NOMO-1 treated with DMSO at 0.1 percent for 48 hours (cell line): Measurements from ENCODE around the gene CACHD1.

ENCODE experiments used
- DNase-seq: peaks from one replicate; lab custom pipeline; 2025; ENCODE audit not compliant: unreplicated experiment; lab: John Stamatoyannopoulos, UW

The CACHD1 gene

DNA sequence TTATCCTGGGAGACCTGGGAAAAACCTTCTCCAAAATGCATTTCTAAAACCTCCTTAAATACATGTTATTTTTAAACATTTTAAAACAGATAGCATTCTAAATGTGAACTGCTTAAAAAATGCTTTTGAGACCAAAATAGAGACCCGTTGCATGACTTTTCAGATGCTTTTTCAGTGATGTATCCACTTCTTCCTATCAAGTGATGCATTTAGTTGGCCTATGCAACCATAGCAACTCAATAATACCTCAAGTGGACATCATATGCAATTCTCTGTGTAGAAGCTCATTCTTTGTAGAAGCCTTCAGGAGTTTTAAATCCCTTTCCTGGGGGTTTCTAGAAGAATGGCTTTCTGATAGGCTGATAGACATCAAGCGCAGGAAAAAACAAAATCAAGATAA, 180.5 kb downstream of the CACHD1 start:
- no peak for DNase-seq

DNA sequence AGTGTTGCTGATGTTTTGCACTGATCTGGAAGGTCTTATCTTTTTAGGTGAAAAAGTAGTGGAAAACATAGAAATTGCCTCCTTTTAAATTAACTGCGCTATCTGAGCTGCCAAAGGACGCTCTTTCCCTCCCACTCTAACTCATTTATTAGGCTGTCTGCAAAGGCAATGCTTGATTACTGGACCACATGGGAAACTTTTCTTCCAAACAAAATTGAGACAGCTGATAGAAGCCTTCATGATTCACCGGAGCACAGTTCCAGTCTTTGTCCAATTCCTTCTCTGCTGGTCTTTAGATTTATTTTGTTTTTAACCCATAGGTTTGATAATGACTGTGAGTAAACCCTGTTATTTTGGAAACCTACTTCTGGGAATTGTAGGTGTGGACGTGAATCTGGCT, 181.9 kb downstream of the CACHD1 start:
- DNase-seq, result no peak

DNA sequence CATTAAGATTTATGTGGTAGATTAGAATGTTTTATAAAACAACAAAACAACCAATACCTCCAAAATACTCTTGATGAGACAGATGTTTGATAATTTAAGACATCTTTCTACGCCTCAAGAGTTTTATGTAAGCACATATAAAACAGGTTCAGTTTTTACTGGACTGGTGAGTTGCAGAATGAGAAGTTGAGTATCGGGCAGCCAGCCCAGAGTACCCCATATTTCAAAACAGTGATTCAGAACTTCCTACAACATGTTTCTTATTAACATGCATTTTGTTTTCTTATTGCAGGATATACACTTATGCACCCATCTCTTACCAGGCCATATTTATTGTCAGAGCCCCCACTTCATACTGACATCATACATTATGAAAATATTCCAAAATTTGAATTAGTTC, 183.5 kb downstream of the CACHD1 start:
- no peak for DNase-seq

DNA sequence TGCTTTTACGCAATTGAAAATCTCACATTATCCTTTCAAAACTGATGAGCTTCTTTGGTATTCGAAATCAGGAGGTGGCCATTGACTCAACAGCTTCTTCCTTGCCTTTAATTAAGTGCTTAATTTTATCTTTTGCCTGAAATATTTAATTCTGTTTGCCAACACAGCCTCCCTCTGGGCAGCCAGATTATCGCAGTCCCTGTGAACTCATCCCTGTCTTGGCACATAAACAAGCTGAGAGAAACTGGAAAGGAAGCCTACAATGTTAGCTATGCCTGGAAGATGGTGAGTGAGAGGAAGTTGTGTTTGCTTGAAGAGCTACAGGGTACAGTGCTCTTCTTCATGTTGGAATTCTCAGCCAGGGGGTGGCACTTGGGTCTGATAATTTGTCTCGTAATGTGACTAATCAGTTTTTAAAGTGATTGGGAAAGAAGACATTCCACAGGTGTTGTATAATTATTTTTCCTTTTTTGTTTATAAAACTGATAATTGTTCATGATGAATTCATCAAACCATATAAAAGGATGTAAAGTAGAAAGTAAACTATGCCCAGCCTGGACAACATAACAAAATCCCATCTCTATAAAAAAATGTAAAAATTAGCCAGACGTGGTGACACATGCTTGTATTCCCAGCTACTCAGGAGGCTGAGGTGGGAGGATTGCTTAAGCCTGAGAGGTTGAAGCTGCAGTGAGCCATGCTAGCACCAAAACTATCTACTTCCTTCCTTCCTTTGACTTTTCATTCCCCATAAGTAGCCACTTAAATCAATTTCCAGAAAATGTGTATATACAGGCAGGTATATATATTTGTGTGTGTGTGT, 184.8 kb downstream of the CACHD1 start:
- no peak for DNase-seq

DNA sequence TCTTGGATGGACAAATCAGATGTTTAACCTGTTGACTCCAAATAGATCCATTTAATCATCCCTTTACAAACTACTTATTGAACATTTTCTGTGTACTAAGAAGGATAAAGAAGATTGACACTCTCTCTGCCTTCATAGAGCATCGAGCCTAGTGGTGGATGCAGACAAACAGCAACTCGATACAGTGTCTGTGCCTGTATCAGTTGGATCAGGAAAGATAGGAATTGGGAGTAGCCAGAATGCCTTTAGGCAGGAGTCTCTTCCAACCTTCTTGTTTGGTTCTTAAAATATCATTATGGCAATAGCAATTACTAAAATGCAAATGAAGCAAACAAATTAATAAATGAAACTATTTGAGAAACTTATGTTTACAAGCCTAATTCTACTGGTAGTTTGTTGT, 185.9 kb downstream of the CACHD1 start:
- no peak for DNase-seq

DNA sequence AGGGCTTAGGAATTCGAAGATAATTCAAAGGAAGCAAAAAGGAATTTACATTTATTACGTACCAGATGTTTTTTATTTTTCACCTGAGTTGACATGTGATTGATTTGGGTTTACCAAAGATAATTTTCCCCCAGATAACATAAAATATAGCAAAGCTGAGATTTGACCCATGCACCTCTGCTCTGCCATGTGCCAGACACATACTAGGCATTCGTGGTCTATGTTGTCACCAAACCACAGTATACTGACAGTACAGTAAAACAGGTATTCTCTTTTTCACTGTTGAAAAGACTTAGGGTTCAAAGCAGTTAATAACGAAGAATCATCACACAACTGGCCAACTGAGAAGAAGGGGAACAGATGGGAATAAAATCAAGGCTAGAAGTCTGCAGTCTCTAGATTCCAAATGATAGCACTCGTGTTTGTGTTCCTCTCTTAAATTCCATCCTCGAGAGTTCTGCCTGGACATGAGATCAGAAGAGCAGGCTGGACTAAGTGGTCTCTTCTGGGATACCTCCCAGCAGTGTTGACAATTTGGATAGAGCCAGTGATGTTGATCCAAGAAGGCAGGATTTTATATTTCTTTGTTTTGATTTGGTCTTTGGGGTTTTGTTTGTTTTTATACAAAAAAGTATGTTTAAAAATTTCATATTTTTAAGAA, 189.7 kb downstream of the CACHD1 start:
- no peak for DNase-seq

DNA sequence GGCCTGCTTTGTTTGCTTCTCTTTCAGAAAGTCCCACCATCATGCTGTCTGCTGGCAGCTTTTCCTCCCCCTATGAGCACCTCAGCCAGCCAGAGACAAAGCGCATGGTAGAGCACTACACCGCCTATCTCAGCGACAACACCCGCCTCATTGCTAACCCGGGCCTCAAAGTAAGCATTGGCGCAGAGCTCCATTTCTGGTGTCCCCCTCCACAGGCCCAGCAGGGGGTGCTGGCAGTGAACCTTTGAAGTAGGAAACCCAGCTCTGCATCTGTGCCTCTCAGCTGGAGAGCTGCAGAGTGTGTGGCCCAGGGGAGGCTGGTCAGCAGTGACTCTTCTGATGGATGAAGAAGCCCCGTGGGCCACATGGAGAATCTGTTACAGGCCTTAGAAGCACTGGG, 193.7 kb downstream of the CACHD1 start:
- DNase-seq, result no peak

DNA sequence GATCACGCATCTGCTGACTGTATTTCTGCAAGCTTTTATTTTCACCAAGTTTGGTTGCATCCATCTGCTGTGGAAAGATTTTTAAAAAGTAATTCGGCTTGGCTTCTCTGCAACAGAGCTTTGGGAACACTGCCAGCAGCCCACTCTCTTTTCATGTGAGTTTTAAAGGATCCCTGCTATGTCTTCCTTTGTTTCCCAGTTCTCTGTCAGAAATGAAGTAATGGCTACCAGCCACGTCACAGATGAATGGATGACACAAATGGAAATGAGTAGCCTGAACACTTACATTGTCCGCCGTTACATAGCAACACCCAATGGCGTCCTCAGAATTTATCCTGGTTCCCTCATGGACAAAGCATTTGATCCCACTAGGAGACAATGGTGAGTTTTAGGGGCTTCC, 194.4 kb downstream of the CACHD1 start:
- no peak for DNase-seq

DNA sequence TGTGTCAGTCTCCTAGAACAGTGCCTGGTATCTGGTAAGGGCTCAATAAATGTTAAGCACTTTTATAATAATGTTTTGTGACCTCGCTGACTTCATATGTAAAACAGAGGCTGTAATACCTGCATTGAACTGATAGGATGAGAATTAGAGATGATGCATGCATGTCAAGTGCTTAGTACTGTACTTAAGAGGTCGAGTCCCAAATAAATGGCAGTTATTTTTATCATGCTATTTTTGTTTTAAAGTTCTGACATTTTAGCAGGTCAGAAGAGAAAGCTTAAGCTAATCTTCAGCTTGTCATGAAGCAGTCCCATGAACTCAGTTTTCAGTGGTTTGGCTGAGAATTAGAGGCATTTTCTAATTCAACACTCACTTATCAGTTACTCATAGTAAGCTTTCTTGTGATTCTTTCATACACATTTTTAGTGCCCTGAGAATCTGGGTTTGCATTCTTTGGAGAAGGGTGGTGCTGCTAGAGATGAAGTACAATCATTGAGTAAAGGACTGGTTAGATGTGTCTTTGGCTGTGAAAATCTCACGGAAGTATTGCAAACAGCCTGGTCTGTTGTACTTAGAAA, 199.3 kb downstream of the CACHD1 start:
- no peak for DNase-seq

DNA sequence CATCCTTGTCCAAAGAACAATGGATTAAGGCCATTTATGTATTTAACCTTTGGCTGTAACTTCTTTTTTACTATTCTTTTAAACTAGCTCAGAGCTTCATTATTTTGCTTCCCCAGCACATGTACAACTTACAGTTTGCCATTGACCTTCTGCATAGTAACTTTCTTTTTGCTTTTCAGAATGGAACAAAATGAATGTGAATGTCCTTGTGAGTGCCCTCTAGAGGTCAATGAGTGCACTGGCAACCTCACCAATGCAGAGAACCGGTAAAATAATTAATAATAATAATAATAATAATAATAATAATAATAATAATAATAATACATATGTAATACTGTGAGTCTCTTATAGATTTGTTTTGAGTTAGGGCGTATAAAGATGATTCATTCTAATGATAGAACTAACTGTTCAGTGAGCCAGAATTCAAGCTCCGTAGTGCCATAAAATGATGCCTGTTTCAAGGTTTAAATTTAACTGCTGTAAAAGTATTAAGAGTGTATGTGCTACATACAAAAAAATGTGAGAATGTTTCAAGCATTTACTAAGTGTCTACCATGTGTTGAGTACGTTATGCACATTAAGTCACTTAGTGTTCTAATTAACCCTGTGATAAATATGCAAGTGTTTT, 205.9 kb downstream of the CACHD1 start:
- peak; percentile 18 for DNase-seq

DNA sequence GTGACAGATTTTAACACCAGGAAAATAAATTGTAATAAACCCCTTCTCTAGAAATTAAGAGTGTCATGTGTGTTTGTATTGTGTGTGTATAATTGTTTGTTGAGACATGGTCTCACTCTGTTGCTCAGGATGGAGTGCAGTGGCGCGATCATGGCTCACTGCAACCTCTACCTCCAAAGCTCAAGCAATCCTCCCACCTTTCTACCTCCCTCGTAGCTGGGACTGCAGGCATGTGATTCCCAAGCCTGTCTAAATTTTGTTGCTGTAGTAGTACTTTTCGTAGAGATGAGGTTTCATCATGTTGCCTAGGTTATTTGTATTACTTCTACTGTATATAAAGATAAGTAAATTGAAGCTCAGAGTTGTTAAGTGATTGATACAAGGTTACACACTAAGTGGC, 206.5 kb downstream of the CACHD1 start:
- no peak for DNase-seq

DNA sequence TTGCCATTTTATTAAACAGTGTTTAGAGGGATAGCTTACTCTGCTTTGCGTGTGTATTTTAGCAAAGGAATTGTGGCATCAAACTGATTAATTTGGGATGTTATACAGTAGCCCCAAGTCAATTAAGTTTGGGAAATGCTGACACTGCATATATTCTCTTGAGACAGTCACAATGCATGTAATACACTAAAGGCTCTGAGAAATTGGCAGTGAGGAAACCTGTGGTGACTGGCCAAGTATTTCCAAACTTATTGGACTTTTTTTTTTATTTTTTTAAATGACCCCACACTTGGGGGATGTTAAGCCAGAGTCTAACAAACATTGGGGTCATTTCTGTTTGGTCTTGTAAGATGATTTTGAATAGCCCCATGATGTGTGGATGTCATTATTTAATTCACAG, 207.6 kb downstream of the CACHD1 start:
- DNase-seq, result no peak

DNA sequence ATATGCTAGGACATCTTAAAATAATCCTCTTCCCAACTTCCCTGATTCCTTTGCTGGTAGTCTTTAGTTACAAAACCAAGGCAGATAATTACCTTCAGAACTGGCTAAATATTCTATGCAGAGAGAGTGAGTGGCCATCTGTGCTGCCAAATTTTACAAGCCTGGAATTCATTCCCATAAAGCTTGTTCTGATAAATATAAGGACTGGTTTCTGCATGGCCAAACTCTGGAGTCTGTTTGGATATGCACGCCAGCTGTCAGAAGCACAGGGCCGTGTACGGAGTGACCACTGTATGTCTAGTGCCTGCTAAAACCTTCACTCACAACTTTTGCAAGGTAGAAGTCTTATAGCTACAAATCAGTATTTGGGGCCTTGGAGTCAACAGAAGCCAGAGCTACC, 208.4 kb downstream of the CACHD1 start:
- DNase-seq, result no peak

DNA sequence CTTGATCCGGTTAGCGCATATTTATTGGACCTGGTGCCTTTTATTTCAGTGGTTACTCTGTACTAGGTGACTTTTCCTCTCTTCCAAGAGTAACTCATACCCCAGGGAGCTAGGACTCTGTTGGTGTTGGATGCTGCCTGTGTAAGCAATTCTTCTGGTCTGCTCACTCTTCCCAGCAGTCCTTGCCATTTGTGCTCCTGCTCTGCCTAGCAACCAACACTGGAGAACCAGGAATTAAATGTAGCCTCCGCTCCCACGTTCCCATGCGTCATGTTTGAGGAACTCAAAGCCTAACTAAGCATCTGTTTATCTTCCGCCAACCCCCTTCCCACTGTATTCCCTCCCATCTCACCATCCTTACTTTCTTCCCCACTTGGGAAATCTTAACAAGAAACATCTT, 209.2 kb downstream of the CACHD1 start:
- no peak for DNase-seq

DNA sequence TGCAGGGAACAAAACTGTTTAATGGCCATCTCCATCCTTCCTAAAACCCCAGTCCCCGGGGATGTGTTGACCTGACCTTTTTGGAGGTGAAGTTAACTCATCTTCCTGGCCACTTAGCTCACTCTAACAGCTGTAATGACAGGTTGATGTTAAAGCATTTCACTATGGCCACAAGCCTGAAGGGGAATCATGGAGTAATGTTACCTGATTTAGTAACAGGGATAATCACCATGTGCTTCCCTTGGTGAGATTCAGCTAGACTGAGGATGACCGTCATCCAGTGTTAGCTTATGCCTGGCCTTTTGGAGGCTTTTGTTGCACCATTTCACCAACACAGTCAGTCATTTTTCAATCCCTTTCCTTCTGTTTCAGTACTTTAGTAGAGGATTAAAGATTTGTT, 210.7 kb downstream of the CACHD1 start:
- no peak for DNase-seq

DNA sequence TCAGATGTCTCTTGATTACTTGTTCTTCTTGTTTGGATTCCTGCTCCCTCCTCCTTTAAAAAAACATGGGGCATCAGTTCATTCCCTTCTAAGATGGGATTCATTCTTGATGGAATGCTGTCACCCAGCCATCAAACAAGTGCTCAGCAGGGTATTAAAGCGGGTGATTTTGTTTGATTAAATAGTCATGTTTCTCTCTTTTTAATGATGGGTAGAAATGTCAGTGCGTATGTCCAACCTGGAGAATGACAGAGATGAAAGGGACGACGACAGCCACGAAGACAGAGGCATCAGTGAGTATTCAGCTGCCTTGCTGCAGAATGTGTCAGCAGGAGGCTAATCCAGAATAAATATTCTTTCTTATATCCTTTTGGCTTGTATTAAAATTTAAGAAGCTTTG, 211.1 kb downstream of the CACHD1 start:
- DNase-seq, result no peak

DNA sequence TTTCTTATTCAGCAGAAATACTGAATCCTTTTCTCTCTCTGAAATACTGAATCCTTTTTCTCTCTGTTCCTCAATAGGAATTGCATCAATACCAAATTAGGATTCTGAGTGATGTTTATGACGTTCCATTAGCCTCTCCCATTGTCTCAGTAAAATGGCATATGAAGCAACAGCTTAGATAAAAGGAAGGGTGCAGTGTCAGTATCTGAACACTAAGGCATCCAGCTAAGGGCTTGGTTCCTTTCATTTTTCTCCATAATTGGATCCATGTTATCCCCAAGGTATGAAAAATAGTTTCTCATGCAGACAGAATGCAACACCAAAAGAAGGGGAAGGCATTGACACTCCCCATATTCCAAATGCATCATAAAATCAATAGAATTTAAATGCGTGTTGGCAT, 213.5 kb downstream of the CACHD1 start:
- no peak for DNase-seq

DNA sequence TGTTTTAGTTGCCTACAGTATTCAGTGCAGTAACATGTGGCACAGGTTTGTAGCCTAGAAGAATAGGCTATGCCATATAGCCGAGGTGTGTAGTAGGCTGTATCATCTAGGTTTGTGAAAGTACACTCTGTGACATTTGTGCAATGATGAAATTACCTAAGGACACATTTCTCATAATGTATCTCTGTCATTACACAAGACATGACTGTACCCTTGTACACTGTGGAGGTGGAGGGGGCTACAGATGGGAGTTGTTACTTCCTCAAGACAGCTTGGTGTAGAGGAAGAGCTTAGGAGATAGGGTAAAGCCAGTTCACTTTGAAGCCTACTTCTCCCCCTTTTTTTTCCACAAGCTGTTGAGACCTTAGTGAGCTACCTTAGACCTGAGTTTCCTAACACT, 215.3 kb downstream of the CACHD1 start:
- DNase-seq, result peak; percentile 67

DNA sequence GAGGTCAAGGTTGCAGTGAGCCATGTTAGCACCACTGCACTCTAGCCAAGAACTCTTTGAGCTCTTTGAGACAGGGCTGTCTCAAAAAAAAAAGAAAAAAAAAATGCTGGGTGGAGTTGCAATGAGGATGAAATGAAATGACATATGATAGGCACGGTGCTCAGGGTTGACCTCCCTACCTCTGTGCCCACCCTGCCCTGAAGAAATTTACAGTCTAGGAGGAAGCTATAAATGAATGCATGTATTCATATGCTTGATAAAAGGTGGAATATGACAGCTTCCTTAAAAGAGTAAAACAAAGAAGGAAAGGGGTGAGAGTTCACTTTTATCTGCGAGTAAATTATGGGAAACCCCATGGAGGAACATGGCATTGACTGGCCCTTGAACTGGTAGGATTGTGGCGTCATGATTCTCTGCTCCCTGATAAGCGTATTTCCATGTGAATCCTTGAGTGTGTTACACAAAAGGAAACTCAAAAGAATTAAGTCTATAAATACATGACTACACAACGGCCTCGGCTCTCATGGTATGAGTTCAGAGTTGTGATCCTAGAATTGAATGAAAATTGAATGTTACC, 215.9 kb downstream of the CACHD1 start:
- DNase-seq, result no peak

DNA sequence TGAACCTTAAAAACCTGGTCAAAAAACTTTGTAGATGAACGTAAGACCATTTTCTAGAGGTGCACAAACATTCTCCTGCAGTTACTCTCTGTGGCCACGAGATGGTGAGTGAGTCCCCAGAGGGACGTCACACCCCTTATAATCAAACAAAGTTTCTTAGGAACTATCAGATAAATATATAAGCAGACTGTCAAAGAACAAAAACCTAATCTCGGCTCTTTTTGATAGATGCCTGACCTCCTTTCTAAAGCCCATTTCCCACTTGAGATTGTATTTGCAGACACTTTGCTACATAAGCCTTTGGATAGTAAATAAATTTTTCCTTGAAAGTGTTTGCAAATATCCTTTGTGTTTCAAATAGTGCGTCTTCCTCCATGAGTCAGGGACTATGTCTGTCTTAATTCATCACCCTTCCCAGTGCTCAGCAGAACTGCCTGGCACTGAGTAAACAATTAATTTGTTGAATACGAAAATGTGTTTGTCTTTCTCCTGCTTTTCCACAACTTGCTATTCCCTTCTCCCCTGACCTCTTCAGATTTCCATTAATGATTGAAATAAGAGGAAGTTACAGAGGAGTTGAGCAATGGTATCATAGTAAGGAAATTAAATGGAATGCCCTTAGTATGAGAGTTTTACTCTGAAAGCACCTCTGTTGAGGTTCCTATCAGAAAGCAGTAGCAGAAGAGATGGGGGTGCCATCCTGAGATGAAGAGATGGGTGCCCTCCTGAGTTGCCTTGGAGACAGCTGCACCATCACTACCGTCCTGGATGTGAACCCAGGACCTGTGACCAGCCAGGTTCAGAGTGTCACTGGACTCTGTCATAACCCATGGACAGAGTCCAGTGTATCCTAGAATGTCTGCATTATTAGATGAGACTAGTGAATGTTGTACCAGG, 217.1 kb downstream of the CACHD1 start:
- peak; percentile 54 for DNase-seq
